ENCODE data around the gene KNDC1.
"Not testable (repeated sequence)": the region's sequence is repeated elsewhere in the genome, so short reads cannot be mapped to it uniquely, and the experiment has no call there.

Gene KNDC1

GRCh38 chr10:133211141-133211830 is 51.3 kb downstream of the KNDC1 start:
- DNase-seq: no peak

GRCh38 chr10:133211959-133212852 is 52.2 kb downstream of the KNDC1 start:
- no peak for DNase-seq

GRCh38 chr10:133212853-133213494 is 53.0 kb downstream of the KNDC1 start:
- DNase-seq: no peak

GRCh38 chr10:133213641-133214467 is 53.8 kb downstream of the KNDC1 start:
- DNase-seq: no peak

GRCh38 chr10:133214468-133215410 is 54.7 kb downstream of the KNDC1 start:
- no peak for DNase-seq

- no peak for DNase-seq
These were observed 55.6 kb downstream of the KNDC1 start for GRCh38 chr10:133215586-133215985.

GRCh38 chr10:133216776-133217175 is 56.8 kb downstream of the KNDC1 start:
- DNase-seq: no peak

GRCh38 chr10:133217800-133218589 is 58.0 kb downstream of the KNDC1 start:
- DNase-seq: no peak

GRCh38 chr10:133218891-133219290 is 58.9 kb downstream of the KNDC1 start:
- no peak for DNase-seq

GRCh38 chr10:133219782-133220181 is 59.8 kb downstream of the KNDC1 start:
- DNase-seq: no peak

GRCh38 chr10:133221331-133221730 is 61.3 kb downstream of the KNDC1 start:
- DNase-seq: no peak

GRCh38 chr10:133221756-133222155 is 61.7 kb downstream of the KNDC1 start:
- DNase-seq: not testable (repeated sequence)

GRCh38 chr10:133224076-133224475 is 64.1 kb downstream of the KNDC1 start:
- DNase-seq: no peak

GRCh38 chr10:133224756-133225372 is 64.8 kb downstream of the KNDC1 start:
- DNase-seq: no peak

GRCh38 chr10:133225707-133226191 is 65.7 kb downstream of the KNDC1 start:
- DNase-seq: no peak

- no peak for DNase-seq
These were observed 66.3 kb downstream of the KNDC1 start for GRCh38 chr10:133226251-133226808.

GRCh38 chr10:133227256-133227655 is 67.2 kb downstream of the KNDC1 start:
- no peak for DNase-seq

- no peak for DNase-seq
These were observed 69.4 kb downstream of the KNDC1 start for GRCh38 chr10:133229265-133230043.

- no peak for DNase-seq
These were observed 70.0 kb downstream of the KNDC1 start, which contains the start of gene UTF1 for GRCh38 chr10:133230044-133230361. TSS of gene UTF1 (plus strand) at chr10:133230217. CDS start at chr10:133230289, 72 bp downstream.

All from CD4-positive, alpha-beta T cell treated with Interleukin-17A for 1 hour (primary cell).